Esophagus muscularis mucosa (tissue), 4 donors: ENCODE data around the gene GTF2E1. TPM values are rescaled to one million over a fixed set of nuclear protein-coding genes. Genes with fewer than 3 reads are reported as not detected.

Experiments used
- DNase-seq: peaks from one replicate; pipeline ENCODE4 v3.0.0-alpha.2; 2017; ENCODE audit errors: extremely low spot score
- H3K27ac ChIP-seq, 4 donors: fragments of 200-600 bp; sonication (generic); replicated peaks in 1 of 4; 1 replicate in 3 of 4; 2 replicates in 1 of 4; pipeline ENCODE4 v1.5.1; 2016 to 2019; ENCODE audit warnings: mild to moderate bottlenecking in 1 of 4
- H3K27me3 ChIP-seq, 4 donors: fragments of 200-600 bp; sonication (generic); one replicate each; pipeline versions ENCODE4 v1.5.1 to v1.6.0; 2016 to 2019
- H3K36me3 ChIP-seq, 4 donors: fragments of 200-600 bp; sonication (generic); one replicate each; pipeline ENCODE4 v1.5.1; 2016 to 2019
- H3K4me1 ChIP-seq, 4 donors: fragments of 200-600 bp; sonication (generic); one replicate each; pipeline ENCODE4 v1.5.1; 2016 to 2019
- H3K4me3 ChIP-seq, 4 donors: fragments of 200-600 bp; sonication (generic); 1 replicate in 2 of 4; 2 replicates in 2 of 4; pipeline ENCODE4 v1.5.1; 2016 to 2019; ENCODE audit warnings: mild to moderate bottlenecking in 4 of 4, moderate library complexity in 1 of 4
- H3K9me3 ChIP-seq, 4 donors: fragments of 200-600 bp; sonication (generic); 1 replicate in 3 of 4; 2 replicates in 1 of 4; pipeline ENCODE4 v1.5.1; 2016 to 2019
- CTCF ChIP-seq, 3 experiments: fragments of 200-600 bp in 2 of 3; fragments of 450-650 bp in 1 of 3; sonication (generic) in 2 of 3; IDR thresholded peaks; one replicate each; pipeline ENCODE4 v1.5.1; 2017 to 2019; ENCODE audit warnings: antibody characterized with exemption in 3 of 3, mild to moderate bottlenecking in 2 of 3, moderate library complexity in 1 of 3
- EP300 ChIP-seq: sonication (generic); formaldehyde crosslinking; IDR thresholded peaks from one replicate; pipeline ENCODE4 v1.6.1; 2017; ENCODE audit warnings: antibody characterized with exemption
- POLR2A ChIP-seq: fragments of 450-650 bp; IDR thresholded peaks from one replicate; pipeline ENCODE4 v1.6.1; 2017; ENCODE audit warnings: antibody characterized with exemption, moderate library complexity, mild to moderate bottlenecking, low read depth
- POLR2AphosphoS5 ChIP-seq, 2 donors: sonication (generic); formaldehyde crosslinking; IDR thresholded peaks; one replicate each; pipeline ENCODE4 v1.6.1; 2017; ENCODE audit warnings: antibody characterized with exemption in 2 of 2
- WGBS: methylation state at CpG from one replicate; pipeline ENCODE4 v1.1.5; 2018; 5-methylcytosine and 5-hydroxymethylcytosine counted together
- intact Hi-C: fragments of 100-400 bp; cut with DNase I; formaldehyde crosslinking; loops from one replicate; pipeline ENCODE4 v1.15.1; 2023
- total RNA-seq, 4 donors: library from RNA; depleted of rRNA; stranded (reverse); fragments of >200 nt; gene quantifications; one replicate each; pipeline versions ENCODE4 v1.1.0 to v1.2.1, GENCODE V29; 2016

The GTF2E1 gene
- total RNA-seq, 4 donors from 2014 or later = 9.4 to 18.2 (median 13.9) TPM

- Histone ChIP-seq H3K4me3 (no peak overlapping the region), H3K36me3 (no peaks in the 10 kb centered on the region), H3K4me1 (peaks cover 6 to 35% (median 26%) of the 10 kb centered on the region in 4 donors), H3K27me3 (no peaks in the 10 kb centered on the region), H3K27ac (no peak overlapping the region), H3K9me3 (no peaks in the 10 kb centered on the region)
- intact Hi-C loops = no loop called here
- DNase-seq = no peak
- TF ChIP-seq CTCF (IDR thresholded peaks at IDR 0.05) (no peak), POLR2A (no peak), POLR2AphosphoS5 (IDR thresholded peaks at IDR 0.05) (no peak), EP300 (no peak)
These were observed 21.7 kb downstream of the GTF2E1 start for GRCh38 chr3:120764206-120764605.

GRCh38 chr3:120765830-120766493 lies 23.4 kb downstream of the GTF2E1 start:
- intact Hi-C loops = no loop called here
- Histone ChIP-seq H3K27ac (no peak overlapping the region), H3K36me3 (peaks cover 0 to 4% (median 2%) of the 10 kb centered on the region in 4 donors), H3K9me3 (no peaks in the 10 kb centered on the region), H3K4me3 (no peak overlapping the region), H3K27me3 (no peaks in the 10 kb centered on the region), H3K4me1 (peaks cover 6 to 51% (median 27%) of the 10 kb centered on the region in 4 donors)
- DNase-seq = no peak
- TF ChIP-seq POLR2AphosphoS5 (IDR thresholded peaks at IDR 0.05) = no peak
- TF ChIP-seq EP300 = no peak
- no peak for TF ChIP-seq CTCF (IDR thresholded peaks at IDR 0.05)
- no peak for TF ChIP-seq POLR2A

GRCh38 chr3:120766576-120766975 lies 24.0 kb downstream of the GTF2E1 start:
- H3K9me3 ChIP-seq = no peaks in the 10 kb centered on the region
- intact Hi-C loops = no loop called here
- no peaks in the 10 kb centered on the region for H3K27me3 ChIP-seq
- TF ChIP-seq POLR2AphosphoS5 (IDR thresholded peaks at IDR 0.05) = no peak
- TF ChIP-seq CTCF (IDR thresholded peaks at IDR 0.05) = no peak
- TF ChIP-seq EP300 = no peak
- TF ChIP-seq POLR2A = no peak
- no peak overlapping the region for H3K27ac ChIP-seq
- H3K4me3 ChIP-seq = no peak overlapping the region
- H3K4me1 ChIP-seq = peaks cover 6 to 58% (median 30%) of the 10 kb centered on the region in 4 donors
- no peak for DNase-seq
- peaks cover 0 to 10% (median 4%) of the 10 kb centered on the region in 4 donors for H3K36me3 ChIP-seq
- WGBS = 66% methylated on average over 3 of the region's 3 CpGs

- TF ChIP-seq POLR2A = no peak
- TF ChIP-seq EP300 = no peak
- TF ChIP-seq CTCF (IDR thresholded peaks at IDR 0.05) = no peak
- TF ChIP-seq POLR2AphosphoS5 (IDR thresholded peaks at IDR 0.05) = no peak
- peaks cover 0 to 13% (median 4%) of the 10 kb centered on the region in 4 donors for H3K36me3 ChIP-seq
- H3K27ac ChIP-seq = no peak overlapping the region
- peaks cover 6 to 62% (median 34%) of the 10 kb centered on the region in 4 donors for H3K4me1 ChIP-seq
- H3K4me3 ChIP-seq = no peak overlapping the region
- no peaks in the 10 kb centered on the region for H3K27me3 ChIP-seq
- intact Hi-C loops = no loop called here
- no peaks in the 10 kb centered on the region for H3K9me3 ChIP-seq
- DNase-seq = no peak
- 42% methylated on average over 1 of the region's 1 CpG for WGBS
These were observed 24.6 kb downstream of the GTF2E1 start for GRCh38 chr3:120767106-120767505.

- DNase-seq = no peak
- Histone ChIP-seq H3K36me3 (peaks cover 0 to 17% (median 4%) of the 10 kb centered on the region in 4 donors), H3K27ac (peak overlapping the region in 3 of 4 donors; percentile 68 to 73 (median 69)), H3K4me1 (peaks cover 6 to 67% (median 35%) of the 10 kb centered on the region in 4 donors), H3K4me3 (no peak overlapping the region), H3K9me3 (no peaks in the 10 kb centered on the region), H3K27me3 (no peaks in the 10 kb centered on the region)
- intact Hi-C loops = no loop called here
- WGBS = 92% methylated on average over 2 of the region's 2 CpGs
- TF ChIP-seq POLR2AphosphoS5 (IDR thresholded peaks at IDR 0.05) (no peak), CTCF (IDR thresholded peaks at IDR 0.05) (no peak), EP300 (no peak), POLR2A (no peak)
These were observed 26.9 kb downstream of the GTF2E1 start for GRCh38 chr3:120769436-120769835.
